Measurements from ENCODE around the gene TTC9B.

Gene TTC9B

DNA sequence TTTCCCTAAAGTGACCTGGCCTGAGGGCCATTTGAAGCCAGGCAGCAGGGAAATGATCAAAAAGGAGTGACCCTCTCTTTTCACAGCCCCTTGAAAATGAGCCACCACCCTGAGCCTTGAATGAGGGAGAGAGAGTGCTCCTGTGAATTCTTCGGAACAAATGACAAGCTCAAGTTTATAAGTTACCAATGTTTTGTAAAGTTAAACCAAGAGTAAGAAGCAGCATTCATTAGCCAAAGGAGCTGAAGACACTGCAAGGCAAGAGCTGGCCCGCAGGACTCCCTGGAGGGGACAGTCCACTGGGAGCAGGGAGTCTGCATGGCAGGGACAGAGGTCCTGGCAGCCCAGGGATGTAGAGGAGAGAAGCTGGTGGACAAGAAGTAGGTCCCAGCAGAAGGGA lies 25.0 kb upstream of the TTC9B start:
- no peak for TF ChIP-seq POLR2A (IDR thresholded peaks at IDR 0.05; ENCODE audit: low read length)
- no peak for TF ChIP-seq GATA1 (IDR thresholded peaks at IDR 0.05; ENCODE audit: low read depth, low read length)
- no peak for DNase-seq

DNA sequence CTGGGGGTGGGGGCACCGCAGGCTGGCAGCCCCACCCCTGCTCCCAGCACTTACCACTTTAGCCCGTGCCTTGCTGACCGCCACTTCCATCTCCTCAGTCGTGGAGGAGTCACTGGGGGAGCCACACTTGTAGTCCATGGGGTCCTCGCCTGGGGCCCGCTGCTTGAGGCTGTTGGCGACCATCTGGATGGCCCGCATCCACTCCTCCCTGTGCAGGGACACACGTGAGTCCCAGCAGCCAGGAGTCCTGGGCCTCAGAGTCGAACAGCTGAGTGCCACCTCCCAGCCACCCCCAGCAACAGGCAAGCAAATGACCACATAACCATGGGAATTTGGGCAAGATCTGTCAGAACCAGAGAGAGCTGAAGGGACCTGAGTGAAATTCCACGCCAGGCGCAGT lies 24.3 kb upstream of the TTC9B start:
- TF ChIP-seq POLR2A (IDR thresholded peaks at IDR 0.05; ENCODE audit: low read length): no peak
- no peak for TF ChIP-seq GATA1 (IDR thresholded peaks at IDR 0.05; ENCODE audit: low read depth, low read length)

DNA sequence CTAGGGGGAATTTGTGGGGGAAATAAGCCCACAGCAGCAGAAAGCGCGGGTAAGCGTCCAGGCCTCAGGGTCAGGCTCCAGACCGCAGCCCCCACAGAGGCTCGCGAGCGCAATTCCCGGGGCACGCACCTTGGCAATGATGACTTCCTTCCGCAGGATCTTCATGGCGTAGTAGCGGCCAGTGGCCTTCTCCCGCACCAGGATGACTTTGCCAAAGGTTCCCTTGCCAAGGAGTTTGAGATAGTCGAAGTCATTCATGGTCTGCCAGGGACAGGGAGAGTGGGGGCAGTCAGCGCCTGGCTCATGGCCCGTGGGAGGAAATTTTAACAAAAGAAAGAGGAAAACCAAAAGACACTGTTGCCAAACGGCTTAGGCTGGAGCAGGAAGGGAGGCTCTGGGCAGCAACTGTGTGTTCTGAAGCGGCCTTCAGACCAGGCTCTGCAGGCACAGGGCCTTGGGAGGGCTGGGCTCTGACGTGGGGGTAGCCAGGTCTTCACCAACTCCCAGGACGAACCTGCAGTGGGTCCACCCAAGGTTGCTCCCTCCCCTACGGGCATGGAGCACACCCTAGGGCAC lies 23.7 kb upstream of the TTC9B start:
- no peak for TF ChIP-seq POLR2A (IDR thresholded peaks at IDR 0.05; ENCODE audit: low read length)
- TF ChIP-seq GATA1 (IDR thresholded peaks at IDR 0.05; ENCODE audit: low read depth, low read length): no peak
- DNase-seq: no peak

More for the DNA sequence above, 24.3 kb upstream of the TTC9B start:
- no peak for DNase-seq

- DNase-seq: no peak
These were observed 23.1 kb upstream of the TTC9B start for GRCh38 chr19:40241125-40241808.

GRCh38 chr19:40240332-40240731 lies 22.1 kb upstream of the TTC9B start:
- TF ChIP-seq POLR2A (IDR thresholded peaks at IDR 0.05; ENCODE audit: low read length): no peak
- TF ChIP-seq GATA1 (IDR thresholded peaks at IDR 0.05; ENCODE audit: low read depth, low read length): no peak

More at GRCh38 chr19:40241125-40241808, 23.1 kb upstream of the TTC9B start:
- no peak for TF ChIP-seq POLR2A (IDR thresholded peaks at IDR 0.05; ENCODE audit: low read length)
- TF ChIP-seq GATA1 (IDR thresholded peaks at IDR 0.05; ENCODE audit: low read depth, low read length): no peak

GRCh38 chr19:40239415-40240226 lies 21.4 kb upstream of the TTC9B start:
- TF ChIP-seq GATA1 (IDR thresholded peaks at IDR 0.05; ENCODE audit: low read depth, low read length) (no peak), POLR2A (IDR thresholded peaks at IDR 0.05; ENCODE audit: low read length) (no peak)
- DNase-seq: no peak

More at GRCh38 chr19:40240332-40240731, 22.1 kb upstream of the TTC9B start:
- no peak for DNase-seq

DNA sequence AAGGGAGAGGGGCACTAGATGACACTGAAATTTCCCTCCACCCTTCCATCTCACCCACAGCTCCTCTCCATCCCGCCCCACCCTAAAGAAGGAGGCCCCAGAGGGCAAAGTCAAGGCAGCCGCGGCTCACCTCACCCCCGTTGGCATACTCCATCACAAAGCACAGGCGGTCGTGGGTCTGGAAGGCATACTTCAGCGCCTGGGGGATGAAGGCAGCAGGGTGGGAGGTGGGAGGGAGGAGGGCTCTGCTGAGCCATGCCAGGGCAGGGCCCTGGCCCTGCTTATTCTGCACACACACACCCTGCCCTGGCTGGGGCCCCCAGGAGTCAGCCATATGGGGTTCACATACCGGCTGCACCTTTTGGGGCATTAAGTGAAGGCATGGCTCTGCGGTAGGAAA lies 20.6 kb upstream of the TTC9B start:
- DNase-seq: no peak
- no peak for TF ChIP-seq POLR2A (IDR thresholded peaks at IDR 0.05; ENCODE audit: low read length)
- no peak for TF ChIP-seq GATA1 (IDR thresholded peaks at IDR 0.05; ENCODE audit: low read depth, low read length)

- no peak for TF ChIP-seq POLR2A (IDR thresholded peaks at IDR 0.05; ENCODE audit: low read length)
- TF ChIP-seq GATA1 (IDR thresholded peaks at IDR 0.05; ENCODE audit: low read depth, low read length): no peak
These were observed 19.6 kb upstream of the TTC9B start for GRCh38 chr19:40237791-40238190.

DNA sequence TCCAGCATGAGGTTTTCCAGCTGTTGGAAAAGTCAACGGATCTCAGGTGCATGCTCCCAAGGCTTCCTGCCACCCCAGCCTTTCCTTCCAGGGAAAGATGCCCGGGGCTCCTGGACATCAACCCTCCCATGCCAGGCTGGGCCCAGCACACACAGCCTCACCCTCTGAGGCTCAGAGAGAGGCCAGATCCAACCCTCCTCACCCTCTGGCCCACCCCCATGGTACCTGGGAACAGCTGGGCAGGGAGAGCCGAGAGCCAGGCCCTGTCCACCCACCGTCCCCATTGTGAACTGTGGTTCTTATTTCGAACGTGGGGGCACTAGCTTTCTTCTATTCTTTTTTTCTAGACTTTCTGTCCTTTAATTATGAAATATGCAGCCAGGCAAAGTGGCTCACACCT lies 18.2 kb upstream of the TTC9B start:
- no peak for TF ChIP-seq GATA1 (IDR thresholded peaks at IDR 0.05; ENCODE audit: low read depth, low read length)
- TF ChIP-seq POLR2A (IDR thresholded peaks at IDR 0.05; ENCODE audit: low read length): no peak
- DNase-seq: no peak

More at GRCh38 chr19:40237791-40238190, 19.6 kb upstream of the TTC9B start:
- no peak for DNase-seq

- no peak for DNase-seq
- TF ChIP-seq POLR2A (IDR thresholded peaks at IDR 0.05; ENCODE audit: low read length) (no peak), GATA1 (IDR thresholded peaks at IDR 0.05; ENCODE audit: low read depth, low read length) (no peak)
These were observed 17.8 kb upstream of the TTC9B start for GRCh38 chr19:40236026-40236355.

- peak; percentile 14 to 30 for DNase-seq
- TF ChIP-seq POLR2A (IDR thresholded peaks at IDR 0.05; ENCODE audit: low read length) (no peak), GATA1 (IDR thresholded peaks at IDR 0.05; ENCODE audit: low read depth, low read length) (no peak)
These were observed 17.2 kb upstream of the TTC9B start for GRCh38 chr19:40235238-40236025.

DNA sequence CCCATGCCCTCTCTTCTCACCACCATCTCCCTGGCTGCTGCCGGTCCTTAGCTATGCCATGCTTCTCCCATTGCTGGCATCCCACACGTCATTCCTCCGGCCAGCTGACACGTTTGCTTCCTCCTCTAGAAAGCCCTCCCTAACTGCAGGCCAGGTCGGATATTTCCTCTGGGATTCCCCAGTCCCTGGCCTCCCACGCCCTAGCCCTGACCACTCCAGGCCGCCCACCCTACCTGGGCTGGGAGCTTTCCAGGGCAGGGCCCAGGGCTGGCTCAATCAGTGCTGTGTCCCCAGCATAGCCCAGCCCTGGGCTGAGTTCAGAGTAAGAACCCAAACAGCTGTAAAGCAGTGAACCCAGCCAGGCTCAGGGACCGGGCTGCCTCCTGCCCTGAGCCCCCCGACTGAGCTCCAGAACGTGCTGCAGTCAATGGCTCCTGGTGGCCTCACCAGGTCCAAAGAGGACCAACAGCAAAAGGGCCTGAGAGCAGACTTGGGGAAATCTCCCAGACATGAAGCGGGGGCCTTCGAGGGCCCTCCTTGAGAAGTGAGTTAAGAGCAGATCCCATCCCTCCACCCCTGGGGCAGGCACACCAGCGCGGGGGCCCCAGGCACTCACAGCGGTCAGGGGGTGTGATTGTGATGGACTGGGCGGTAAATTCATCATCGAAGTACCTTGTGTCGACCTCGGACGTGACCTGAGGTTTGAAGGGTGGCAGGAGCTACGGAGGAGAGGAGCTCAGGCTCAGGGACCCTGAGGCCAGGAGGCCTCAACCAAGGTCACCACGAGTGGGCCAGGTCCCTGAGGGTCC lies 16.4 kb upstream of the TTC9B start:
- TF ChIP-seq POLR2A (IDR thresholded peaks at IDR 0.05; ENCODE audit: low read length) (no peak), GATA1 (IDR thresholded peaks at IDR 0.05; ENCODE audit: low read depth, low read length) (no peak)
- no peak for DNase-seq

- TF ChIP-seq GATA1 (IDR thresholded peaks at IDR 0.05; ENCODE audit: low read depth, low read length) (no peak), POLR2A (IDR thresholded peaks at IDR 0.05; ENCODE audit: low read length) (no peak)
- no peak for DNase-seq
These were observed 15.7 kb upstream of the TTC9B start for GRCh38 chr19:40233811-40234389.

Data from erythroblast (primary cell).